GM12892 (cell line): Measurements from ENCODE around the gene PNPO.
A peak's percentile ranks its signal among the peaks of the same experiment; 100 is the strongest.

Experiments used
- DNase-seq: peaks from one replicate; pipeline ENCODE4 v3.0.0; 2011; ENCODE audit not compliant: insufficient read length
- FAIRE-seq: peaks from 2 replicates; lab custom pipeline; 2011; peaks lifted over from hg19 to GRCh38; lab: Jason Lieb, UNC
- POLR2A ChIP-seq: IDR thresholded peaks from 2 replicates; pipeline ENCODE4 v1.6.1; 2011; ENCODE audit warnings: low read depth, low read length, control low read depth
- POLR2AphosphoS5 ChIP-seq: IDR thresholded peaks from 2 replicates; pipeline ENCODE4 v1.6.1; 2011; ENCODE audit warnings: low read depth, low read length, control low read depth
- TAF1 ChIP-seq: IDR thresholded peaks from 2 replicates; pipeline ENCODE4 v1.6.1; 2011; ENCODE audit warnings: low read depth, mild to moderate bottlenecking, control low read depth, low read length, borderline replicate concordance

The PNPO gene

DNA sequence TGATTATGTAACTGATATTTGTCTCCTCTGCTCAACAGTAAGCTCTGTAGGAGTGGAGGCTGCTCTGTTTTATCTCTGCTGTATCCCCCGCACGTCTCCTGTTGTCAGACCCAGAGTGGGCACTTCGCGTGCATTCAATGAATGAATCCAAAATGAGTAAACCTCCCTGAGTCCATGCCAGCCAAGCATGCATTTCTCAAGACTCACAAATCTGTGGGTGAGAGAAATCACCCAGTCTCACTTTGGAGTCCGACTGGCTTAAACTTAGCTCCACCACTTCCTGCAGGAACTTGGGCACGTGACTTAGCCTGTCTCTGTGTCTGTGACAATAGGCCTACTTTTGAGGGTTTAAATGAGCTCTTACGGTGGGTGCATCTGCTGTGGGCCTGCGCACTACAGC is 3.7 kb downstream of the PNPO start:
- FAIRE-seq: no peak
- TF ChIP-seq POLR2A (no peak), TAF1 (no peak), POLR2AphosphoS5 (no peak)
- no peak for DNase-seq

DNA sequence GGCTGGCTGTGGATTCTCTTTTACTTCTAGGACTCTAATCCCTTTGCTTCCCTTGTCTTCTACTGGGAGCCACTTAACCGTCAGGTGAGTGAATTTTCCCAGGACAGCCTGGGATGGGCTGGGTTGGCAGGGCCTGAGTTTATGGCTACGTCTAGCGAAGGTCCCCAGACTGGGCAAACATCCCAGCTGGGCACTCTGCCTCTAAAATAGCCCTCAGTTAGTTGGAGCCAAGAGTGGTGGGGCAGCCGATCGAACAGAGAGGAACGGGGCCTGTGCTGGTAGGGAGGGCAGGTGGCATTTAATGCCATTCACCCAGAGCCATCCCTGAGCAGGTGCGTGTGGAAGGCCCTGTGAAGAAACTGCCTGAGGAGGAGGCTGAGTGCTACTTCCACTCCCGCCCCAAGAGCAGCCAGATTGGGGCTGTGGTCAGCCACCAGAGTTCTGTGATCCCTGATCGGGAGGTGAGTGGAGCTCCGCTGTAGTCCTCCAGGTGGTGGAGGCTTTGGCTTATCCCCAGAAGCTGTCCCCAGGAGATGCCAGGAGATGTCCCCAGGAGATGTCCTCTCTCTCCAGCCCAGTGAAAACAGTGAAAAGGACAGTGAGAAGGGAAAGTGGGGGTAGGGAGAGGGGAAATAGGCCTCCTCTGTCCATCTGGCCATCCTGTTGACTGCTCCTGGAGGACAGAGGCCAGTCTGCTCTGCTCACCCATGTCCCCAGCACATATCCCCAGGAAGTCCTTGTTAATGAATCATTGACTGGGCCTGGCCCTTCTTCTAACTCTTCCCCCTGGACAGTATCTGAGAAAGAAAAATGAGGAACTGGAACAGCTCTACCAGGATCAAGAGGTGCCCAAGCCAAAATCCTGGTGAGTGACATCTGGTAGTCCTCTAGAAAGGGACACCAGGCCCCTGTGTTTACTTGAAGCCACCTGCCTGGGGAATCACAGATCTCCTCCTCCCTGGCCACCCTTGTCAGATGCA is 4.4 kb downstream of the PNPO start:
- FAIRE-seq (no peak), DNase-seq (no peak)
- TF ChIP-seq POLR2AphosphoS5: no peak
- no peak for TF ChIP-seq TAF1
- TF ChIP-seq POLR2A: no peak

DNA sequence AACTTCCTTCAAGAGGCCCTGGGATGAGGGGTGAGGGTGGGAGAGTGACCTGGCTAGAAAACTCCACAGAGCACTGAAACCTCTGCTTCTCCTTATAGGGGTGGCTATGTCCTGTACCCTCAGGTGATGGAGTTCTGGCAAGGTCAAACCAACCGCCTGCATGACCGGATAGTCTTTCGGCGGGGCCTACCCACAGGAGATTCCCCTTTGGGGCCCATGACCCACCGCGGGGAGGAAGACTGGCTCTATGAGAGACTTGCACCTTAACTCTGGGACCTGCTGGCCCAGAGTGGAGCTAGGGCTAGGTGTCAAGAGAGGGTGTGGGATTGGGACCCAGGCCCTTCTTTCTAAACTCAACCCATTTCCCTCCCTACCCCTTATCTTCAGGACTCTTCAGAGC is 5.1 kb downstream of the PNPO start:
- no peak for DNase-seq
- TF ChIP-seq POLR2A (no peak), POLR2AphosphoS5 (no peak), TAF1 (no peak)
- no peak for FAIRE-seq

DNA sequence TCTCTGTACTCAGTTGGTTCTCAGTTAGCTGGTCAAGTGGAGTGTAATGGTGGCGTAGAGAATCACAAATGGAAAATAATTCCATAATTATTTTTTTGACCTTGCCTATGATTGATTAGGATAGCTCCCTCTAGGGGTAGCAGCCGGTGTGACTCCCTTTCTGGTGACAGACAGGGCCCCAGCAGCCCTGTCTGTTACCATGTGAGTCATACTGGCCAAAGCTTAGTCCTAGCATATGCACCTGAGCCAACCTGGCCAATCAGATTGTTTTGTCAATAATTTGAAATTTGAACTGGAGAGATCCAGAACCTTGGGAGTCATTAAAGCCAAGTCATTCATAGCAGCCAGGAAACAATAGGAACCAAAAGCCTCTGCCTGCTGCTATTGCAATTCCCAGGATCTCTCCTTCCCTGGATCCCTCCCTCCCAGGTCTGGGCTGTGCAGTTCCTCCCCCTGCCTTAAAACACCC is 5.6 kb downstream of the PNPO start:
- DNase-seq (peak; percentile 69), FAIRE-seq (peak; percentile 73)
- TF ChIP-seq POLR2A (no peak), TAF1 (no peak), POLR2AphosphoS5 (no peak)

DNA sequence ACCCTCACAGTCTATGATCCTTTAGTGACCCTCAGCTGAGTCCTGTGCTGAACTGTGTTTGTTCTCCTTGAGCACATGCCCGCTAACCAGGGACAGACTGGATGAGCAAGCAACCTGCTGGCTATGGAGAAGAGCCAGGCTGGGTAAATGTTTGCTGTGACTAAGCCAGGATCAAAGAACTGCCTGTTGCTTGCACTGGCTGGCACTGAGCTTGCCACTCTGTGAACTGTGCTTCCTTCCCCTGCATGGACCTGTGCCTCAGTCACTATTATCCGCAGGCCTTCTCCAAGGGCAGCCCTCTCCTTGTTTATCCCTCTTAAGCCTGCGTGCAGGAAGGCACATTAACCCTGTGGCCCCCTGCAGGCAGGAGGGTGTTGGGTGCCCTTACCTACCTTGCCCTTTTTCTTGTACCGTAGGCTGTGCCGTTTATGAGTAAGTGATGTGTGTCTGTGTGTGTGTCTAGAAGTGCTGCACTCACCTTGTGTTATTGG is 7.4 kb downstream of the PNPO start:
- DNase-seq (no peak), FAIRE-seq (peak; percentile 30)
- TF ChIP-seq TAF1 (no peak), POLR2A (no peak), POLR2AphosphoS5 (no peak)

GRCh38 chr17:47949197-47949759 is 7.9 kb downstream of the PNPO start:
- FAIRE-seq: peak; percentile 93
- no peak for TF ChIP-seq POLR2AphosphoS5
- TF ChIP-seq TAF1: no peak
- TF ChIP-seq POLR2A: no peak
- DNase-seq: peak; percentile 70

- DNase-seq: no peak
- no peak for FAIRE-seq
- TF ChIP-seq POLR2AphosphoS5 (no peak), POLR2A (no peak)
Measured at GRCh38 chr17:47949946-47950345, 8.6 kb downstream of the PNPO start.

- TF ChIP-seq TAF1 (no peak), POLR2AphosphoS5 (no peak), POLR2A (no peak)
- no peak for DNase-seq
- FAIRE-seq: no peak
Measured at GRCh38 chr17:47950448-47950847, 9.1 kb downstream of the PNPO start.

- DNase-seq: no peak
- TF ChIP-seq TAF1: no peak
- no peak for TF ChIP-seq POLR2AphosphoS5
- no peak for TF ChIP-seq POLR2A
- FAIRE-seq: no peak
Measured at GRCh38 chr17:47952171-47953021, 11.0 kb downstream of the PNPO start.

- no peak for TF ChIP-seq TAF1
- TF ChIP-seq POLR2A: no peak
- TF ChIP-seq POLR2AphosphoS5: no peak
- DNase-seq (no peak), FAIRE-seq (no peak)
Measured at GRCh38 chr17:47953909-47954308, 12.5 kb downstream of the PNPO start.
